HG02870 (cell line): ENCODE measurements around the gene ZNF182.
"Not testable (repeated sequence)": the region's sequence is repeated elsewhere in the genome, so short reads cannot be mapped to it uniquely, and the experiment has no call there.

Experiments
- ATAC-seq: cut with Tn5 transposase; IDR thresholded peaks from one replicate; pipeline ENCODE4 v1.9.1; 2021; ENCODE audit warnings: mild to moderate bottlenecking, moderate library complexity; ENCODE audit not compliant: unreplicated experiment

Gene ZNF182

DNA sequence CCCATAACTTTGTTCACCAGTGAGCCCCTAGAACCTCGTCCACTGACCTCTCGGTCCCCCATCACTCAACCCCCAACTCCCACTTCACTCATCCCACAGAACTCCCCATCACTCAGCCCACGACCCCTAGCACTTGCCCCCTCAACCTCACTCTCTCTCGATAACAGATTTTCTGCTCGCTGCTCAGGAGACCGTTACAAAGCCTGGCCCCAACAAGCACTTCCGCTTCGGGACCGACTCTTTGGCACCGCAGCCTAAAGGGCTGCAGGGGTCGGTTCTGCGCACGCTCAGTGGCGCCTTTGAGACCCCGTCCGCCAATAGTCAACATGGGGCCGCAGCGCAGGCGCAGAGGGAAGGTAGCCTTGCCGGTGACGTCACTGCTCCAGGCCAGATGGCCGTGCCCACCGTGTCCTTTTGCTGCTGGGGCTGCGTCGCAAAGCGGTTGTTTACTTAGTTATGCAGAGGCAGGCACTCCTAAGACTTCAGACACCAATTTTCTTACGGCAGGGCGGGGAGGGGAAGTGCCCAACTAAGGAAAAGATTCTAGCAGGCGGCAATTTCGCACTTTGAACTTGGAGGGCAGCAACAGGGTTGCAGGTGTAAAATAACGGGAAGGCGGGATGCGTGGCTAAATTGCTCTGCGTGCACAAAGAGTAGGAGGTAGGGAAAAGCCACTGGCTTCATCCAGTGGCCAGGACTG lies at the start of gene ZNF182:
Gene ZNF182 (minus strand): TSS at position 232 of the 700 bp plus-strand sequence. CDS start 1,380 bp downstream, outside the sequence.
- ATAC-seq = peak; percentile 81

DNA sequence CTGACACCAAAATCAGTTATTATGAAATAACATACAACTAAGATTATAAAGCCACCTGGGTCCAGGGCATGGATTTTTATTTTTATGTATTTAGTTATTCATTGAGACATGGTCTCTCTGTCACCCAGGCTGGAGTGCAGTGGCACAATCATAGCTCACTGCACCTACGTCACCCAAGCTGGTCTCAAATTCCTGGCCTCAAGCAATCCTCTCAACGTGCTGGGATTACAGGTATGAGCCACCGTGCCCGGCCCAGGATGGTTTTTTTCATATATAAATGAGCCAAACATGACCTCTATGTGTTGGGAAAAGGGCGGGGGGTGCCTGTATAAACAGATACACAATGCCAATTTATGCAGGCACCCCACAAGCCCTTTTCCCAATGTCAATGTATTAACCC lies 43.1 kb upstream of the ZNF182 start:
- no peak for ATAC-seq

DNA sequence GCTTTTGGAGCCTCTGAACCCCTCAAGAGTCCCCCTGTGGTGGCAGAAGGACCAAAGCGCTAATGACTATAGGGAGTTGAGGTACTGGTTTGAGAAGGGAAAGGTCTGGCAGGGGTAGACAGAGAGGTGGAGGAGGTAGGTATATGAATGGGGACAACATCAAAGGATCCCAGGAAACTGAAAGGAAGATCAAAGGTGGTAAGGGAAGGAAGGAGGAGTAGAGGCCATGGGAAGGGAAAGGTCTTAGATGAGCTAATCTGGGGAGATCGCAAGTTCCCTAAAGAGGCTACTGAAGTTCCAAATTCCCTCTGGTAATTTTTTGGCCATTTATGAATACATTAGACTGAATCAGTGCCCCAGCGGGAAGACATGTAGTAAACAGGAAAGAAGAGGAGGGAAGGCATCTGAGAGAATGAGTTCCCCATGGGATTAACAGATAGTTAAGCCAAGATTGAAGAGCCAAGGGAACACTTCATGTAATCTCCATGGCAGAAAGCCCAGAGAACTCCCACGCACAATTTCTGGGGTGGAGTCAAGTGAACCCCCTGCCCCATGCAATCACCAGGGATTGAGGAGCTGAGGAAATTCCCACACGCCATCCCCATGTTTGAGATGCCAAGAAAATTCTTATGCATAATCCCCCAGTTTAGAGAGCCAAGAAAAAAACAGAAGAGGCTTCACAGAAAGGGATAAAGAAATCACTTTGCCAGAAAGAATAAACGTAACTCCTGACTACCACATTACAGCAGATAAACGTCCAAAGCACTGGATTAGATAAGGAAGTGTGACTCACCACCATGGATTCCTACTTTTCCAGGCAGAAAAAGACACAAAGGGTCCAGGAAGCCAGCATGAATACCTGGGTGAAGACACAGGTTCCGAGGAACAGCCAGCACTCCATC lies 41.9 kb upstream of the ZNF182 start:
- no peak for ATAC-seq

DNA sequence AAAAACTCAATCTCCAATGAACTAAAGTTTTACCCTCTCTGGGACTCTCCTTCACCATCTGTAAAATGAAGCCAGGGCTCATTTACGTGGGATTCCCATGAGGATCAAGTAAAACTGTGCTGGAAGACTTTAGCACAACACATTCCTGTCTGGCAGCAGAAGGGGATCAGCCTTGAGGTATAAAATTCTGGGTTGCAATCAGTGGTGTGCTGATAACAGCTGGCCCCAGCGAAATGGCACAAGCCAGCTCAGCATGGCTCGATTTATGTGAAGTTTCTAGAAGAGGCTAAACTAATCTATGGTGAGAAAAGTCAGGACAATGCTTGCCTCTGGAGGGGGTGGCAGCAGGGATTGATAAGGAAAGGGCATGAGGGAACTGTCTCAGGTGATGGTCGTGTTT lies 39.3 kb upstream of the ZNF182 start:
- no peak for ATAC-seq

DNA sequence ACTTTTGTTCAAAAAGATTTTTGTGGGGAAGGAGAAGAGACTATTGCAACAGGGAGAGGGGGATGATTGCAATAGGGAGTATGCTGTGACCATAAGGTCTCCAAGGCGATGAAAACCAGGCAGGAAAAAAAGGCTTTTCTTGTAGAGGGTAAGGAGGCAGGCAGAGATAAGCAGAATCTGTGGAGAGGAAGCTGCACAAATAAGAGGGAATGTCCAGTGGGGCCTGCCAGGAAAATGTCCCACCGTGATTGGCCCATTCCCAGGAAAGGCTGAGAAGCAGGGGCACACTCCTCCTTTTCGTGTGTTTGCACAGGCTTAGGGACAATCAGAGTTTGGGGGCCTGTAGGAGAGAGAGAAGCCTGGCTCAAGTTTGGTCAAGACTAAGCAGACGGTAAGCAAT lies 32.1 kb upstream of the ZNF182 start:
- no peak for ATAC-seq

DNA sequence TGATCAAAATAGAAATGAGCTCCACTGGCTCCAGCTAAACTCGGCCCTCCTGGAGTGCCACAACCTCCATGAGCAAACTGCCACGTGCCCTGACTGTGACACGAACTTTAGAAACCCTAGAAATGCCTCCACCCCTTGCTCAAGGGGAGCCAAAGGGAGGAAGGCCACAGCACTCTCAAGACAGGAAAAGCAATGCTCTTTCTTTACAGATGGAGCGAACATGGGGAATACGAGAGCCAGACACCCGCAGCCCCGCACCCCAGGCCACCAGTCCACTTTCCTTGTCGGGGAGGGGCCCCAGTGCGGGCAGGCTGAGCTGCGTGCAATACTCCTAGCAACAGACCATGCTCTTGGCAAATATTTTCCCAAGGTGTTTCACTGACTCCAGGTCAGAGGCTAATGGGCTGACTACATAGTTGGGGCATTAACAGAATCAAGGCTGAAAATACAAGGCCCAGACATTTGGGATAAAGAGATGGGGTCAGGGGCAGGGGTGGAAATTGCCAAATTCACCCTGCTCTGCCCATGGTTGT lies 26.9 kb upstream of the ZNF182 start:
- ATAC-seq = not testable (repeated sequence)

DNA sequence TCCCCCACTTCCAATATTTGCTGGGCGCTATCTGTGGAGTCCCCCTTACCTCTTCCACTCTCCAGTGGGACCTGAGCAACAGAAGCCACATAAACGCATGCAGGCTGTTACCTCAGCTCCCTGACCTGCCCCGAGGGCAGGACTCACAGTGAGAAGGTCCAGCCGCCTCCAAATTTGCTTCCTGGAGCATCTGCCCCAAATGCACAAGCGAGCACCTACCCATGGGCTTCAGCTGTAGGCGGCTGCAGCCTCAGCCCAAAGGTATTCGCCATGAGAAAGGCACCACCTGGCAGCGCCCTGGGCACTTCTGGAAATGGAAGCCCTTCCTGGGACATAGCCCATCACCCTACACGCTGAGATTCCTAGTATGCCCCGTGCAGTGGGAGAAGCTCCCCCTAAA lies 26.4 kb upstream of the ZNF182 start:
- no peak for ATAC-seq

DNA sequence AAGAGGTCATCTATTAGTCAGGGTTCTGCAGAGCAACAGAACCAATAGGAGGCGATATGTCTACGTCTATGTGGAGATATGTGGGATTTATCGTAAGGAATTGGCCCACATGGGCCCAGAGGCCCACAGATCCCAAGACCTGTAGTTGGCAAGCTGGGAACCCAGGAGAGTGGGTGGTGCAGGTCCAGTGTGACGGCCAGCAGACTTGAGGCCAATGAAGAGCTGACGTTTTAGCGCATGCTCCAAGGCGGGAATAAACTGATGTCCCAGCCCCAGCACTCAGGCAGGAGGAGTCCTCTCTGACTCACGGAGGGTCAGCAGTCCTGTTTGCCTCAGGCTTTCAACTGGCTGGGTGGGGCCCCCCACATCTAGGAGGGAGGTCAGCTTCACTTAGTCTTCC lies 24.3 kb upstream of the ZNF182 start:
- ATAC-seq = no peak

DNA sequence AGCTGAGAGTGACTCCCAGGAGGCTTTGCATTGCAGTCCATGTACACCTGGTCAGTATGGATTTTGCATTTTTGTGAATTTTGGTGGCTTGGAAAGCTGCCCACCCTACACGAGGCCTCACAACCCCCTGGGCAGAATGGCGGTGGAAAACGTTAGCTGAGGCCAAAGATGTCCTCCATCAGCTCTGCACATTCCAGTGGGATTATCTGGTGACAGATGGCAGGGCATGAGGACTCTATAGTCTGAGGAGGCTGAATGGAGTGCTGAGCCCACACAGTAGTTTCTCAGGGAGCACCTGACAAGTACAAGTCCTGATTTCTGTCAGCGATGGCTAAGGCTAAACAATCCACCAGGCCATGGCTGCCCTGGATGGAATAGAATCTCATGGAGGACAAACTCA lies 23.8 kb upstream of the ZNF182 start:
- ATAC-seq = not testable (repeated sequence)

DNA sequence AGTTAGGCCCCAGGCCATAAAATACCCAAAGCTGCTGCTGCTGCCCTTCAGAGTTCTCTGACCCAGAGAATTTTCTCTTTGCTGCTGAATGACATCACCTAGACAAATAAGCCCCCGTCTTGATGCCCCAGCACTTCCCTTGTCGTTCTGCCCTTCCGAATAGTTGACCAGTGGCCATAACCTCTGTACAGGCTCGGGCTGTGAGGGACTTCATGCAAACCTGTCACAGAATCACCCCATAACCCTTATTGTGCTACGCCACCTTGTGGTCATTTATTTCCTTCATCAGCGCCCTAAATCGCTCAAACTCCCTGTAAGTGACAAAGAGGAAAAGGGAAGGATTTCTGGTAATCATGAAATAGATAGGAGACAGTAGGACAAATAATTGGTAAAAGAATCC lies 21.8 kb upstream of the ZNF182 start:
- no peak for ATAC-seq

DNA sequence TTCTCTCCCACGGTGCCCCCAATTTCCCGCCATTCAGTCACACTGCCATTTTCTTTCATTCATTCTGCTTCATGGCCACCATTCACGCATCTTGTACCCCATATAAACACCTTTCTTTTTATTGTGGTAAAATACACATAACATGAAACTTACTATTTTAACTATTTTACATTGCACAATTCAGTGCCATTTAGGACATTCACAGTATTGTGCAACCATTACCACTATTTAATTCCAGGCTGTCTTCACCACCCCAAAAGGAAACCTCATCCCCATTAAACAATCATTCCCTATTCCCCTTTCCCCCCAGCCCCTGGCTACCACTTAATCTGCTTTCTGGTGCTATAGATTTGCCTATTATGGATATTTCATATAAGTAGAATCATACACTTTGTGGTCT lies 18.9 kb upstream of the ZNF182 start:
- ATAC-seq = no peak

DNA sequence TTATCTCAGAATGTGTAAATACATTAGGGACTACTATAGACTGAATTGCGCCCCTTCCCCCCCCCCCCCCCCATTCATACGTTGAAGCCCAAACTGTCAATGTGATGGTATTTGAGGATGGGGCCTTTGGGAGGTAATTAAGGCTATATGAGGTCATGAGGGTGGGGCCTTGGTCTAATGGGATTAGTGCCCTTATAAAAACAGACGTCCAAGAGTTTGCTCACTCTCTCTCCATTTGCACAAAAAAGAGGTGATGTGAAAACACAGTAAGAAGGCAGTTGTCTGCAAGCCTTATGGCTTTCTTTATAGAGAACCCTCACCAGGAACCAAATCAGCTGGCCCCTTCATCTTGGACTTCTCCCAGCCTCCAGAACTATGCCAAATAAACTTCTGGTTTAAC lies 18.3 kb upstream of the ZNF182 start:
- no peak for ATAC-seq

DNA sequence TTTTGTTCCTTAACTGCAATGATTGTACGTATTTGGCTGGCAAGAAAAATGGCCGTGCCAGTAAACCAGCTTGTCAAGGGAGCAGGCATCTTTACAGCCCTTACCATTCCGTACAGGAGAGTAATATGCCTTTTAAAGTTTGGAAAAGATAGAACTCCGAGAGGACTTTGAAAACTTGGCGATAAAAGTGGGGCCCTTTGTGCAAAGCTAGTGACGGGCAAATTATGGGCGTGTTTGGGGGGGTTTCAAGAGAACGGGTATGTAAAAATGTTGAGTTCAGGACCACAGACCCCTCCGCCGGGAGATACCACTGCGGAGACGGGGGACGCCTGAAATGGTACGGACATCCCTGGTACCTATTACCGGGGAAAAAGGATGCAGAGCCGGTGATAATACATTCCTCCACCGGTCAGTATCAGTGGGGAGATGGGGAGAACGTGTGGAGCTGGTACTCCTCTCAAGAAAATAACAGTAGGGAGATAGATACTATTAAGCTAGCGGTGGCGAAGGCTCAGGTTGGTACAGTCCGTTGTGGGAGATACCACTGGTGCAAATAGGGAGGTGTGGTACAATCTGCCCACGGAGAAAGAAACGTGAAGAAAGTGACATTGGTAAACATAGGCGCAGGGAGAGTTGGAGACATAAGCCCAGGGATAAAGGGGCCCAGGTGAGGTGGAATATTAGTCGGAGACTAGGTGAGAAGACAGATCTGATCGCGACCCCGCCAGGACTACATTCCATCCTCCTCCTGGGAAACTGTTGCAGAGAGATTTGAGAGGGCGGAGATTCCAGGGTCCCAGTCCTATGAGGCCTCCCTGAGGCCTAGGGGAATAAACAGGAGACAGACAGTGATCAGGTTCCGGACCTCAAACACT lies 17.5 kb upstream of the ZNF182 start:
- ATAC-seq = peak; percentile 46

DNA sequence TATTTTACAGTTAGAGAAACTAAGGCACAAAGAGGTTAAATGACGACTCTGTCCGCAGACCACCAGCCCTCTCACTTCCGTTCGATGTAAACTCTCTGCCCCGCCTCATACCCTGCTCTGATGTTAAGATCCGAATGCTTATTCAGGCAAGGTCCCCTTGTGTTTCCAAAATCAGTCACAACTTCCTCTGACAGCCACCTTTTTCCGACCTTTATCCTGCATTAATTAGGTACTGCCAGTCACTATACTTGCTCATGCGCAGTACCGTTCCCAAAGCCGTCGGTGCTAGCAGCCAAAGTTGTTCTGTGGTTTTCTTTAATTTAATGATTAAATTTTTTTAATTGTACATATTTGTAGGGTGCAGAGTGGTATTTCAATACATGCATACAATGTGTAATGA lies 16.7 kb upstream of the ZNF182 start:
- not testable (repeated sequence) for ATAC-seq

DNA sequence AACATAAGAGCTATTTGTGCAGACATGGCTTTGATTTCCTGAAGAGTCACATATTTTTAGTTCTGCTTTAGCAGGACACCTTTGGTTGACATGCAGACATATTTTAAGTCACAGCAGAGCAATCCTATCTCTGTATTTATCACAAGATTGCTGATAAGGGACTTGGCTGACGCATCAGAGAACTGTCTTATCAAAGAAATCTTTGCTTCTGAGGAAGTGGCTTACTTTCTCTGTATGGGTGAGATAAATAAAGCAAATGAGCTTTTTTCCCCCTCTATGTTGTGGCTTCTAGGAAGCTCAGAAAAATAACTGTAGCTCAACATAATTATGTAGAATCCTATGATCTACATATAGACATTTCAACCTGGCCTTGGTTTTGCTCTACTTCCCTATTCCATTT lies 16.1 kb upstream of the ZNF182 start:
- ATAC-seq = not testable (repeated sequence)

DNA sequence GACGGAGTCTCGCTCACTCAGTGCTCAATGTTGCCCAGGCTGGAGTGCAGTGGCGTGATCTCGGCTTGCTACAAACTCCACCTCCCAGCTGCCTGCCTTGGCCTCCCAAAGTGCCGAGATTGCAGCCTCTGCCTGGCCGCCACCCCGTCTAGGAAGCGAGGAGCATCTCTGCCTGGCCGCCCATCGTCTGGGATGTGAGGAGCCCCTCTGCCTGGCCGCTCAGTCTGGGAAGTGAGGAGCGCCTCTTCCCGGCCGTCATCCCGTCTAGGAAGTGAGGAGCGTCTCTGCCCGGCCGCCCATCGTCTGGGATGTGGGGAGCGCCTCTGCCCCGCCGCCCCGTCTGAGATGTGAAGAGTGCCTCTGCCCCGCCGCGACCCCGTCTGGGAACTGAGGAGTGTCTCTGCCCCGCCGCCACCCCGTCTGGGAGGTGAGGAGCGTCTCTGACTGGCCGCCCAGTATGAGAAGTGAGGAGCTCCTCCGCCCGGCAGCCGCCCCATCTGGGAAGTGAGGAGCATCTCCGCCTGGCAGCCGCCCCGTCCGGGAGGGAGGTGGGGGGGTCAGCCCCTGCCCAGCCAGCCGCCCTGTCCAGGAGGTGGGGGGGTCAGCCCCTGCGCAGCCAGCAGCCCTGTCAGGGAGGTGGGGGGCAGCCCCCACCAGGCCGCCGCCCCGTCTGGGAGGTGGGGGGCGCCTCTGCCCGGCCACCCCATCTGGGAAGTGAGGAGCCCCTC lies 13.0 kb upstream of the ZNF182 start:
- ATAC-seq = not testable (repeated sequence)

DNA sequence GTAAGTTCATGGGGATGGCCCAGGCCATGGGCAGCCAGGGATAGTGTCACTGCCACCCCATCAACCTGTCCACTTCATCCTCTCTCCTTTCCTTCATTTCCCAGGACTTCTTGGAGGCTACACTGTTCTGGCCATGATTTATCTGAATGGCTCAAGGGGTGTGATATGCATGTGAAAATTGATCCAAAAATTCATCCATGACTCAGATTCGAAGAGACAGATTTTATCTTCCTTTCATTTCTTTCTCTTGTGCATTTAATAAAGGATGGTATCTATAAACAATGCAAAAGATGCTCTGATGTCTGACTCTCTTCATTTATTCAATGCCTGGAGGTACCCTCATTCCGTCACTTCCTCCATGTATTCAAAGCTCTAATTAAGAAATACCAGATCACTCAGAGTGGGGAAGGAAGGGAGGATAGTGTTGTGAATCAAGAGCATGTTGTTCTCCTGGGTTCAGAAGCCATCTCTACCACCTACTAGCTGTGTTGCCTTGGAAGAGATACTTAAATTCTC lies 5.7 kb upstream of the ZNF182 start:
- ATAC-seq = not testable (repeated sequence)

DNA sequence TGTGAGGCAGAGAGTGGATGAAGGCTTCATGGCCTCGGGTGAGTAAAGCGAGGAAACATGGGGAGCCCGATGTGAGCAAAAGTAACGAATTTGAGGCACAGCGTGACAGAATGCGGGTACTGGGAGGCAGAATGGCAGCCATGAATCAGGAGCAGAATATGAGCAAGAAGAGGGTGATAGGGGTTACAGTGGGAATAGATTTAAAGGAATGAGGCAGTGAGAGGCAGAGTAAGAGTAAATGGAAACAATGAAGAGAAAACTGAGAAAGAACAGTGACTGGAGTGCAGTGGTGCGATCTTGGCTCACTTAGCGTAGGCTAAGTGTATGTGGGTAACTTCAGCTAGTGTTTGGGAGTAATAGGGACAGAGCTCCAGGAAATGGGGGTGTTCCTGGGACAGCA lies 2.9 kb upstream of the ZNF182 start, which contains the start of gene SPACA5:
Gene SPACA5 (plus strand): TSS at position 301 of the 400 bp plus-strand sequence. CDS start 815 bp downstream, outside the sequence.
- not testable (repeated sequence) for ATAC-seq

DNA sequence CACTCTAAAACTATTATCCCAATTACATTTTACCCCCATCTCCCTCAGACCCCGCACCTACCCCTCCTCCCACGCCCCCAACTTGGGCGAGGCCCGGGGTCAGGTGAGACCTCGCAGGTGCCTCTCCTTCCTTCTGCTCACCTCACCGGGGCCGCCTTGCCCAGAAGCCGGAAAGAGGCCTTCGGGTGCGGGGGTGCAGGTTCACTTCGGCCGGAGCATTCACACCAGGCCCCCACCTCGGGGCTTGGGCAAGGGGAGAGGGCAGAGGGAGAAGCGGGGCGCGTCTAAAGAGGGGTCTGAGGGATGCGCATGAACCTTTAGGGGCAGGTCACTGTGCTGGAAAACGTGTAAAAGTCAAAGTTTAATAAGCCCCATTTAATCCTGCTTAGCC lies 427 bp downstream of the ZNF182 start:
- no peak for ATAC-seq

DNA sequence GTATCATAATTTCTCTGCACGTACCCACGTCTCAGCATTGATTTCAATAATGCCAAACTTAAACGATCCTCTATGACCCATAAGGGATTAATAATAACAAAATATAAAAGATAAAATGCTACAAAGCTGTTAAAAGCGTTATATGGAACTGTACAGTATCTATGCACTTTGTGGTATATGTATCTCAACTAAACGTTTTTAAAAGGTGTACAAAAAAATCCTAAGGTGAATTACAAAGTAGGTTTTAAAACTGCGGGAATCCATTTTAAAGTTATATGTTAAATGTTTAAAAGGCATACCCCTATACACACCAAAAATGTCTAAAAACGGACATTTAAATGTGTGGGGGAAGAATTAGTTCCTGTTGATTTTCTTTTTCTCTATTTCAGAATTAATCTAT lies 860 bp downstream of the ZNF182 start:
- no peak for ATAC-seq
